Fibroblast of the conjunctiva (primary cell): ENCODE measurements around the gene ENTPD5.
"Not testable (repeated sequence)": the region's sequence is repeated elsewhere in the genome, so short reads cannot be mapped to it uniquely, and the experiment has no call there.

Experiments
- DNase-seq: peaks from one replicate; pipeline ENCODE4 v3.0.0-alpha.2; 2010; ENCODE audit warnings: low read depth

ENTPD5 gene

GRCh38 chr14:73944432-73945158, 74.5 kb downstream of the ENTPD5 start:
- DNase-seq, result no peak

DNA sequence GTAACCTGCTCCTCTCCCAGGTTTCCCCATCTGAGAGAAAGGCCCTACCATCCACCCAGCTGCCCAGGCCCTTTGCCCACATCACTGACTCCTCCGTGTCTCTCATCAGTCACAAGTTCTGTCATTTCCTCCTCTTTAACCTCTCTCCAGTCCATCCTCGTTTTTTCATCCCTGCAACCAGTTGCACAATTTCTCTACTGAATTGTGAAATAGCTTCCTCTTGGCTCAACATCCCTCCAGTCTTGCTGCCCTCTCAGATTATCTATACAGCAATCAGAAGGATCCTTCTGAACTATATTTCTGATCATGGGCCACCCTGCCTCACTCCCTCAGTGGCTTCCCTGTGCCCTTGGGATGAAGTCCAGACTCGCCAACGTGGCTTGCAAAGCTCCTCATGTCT, 76.0 kb downstream of the ENTPD5 start:
- peak; percentile 52 for DNase-seq

DNA sequence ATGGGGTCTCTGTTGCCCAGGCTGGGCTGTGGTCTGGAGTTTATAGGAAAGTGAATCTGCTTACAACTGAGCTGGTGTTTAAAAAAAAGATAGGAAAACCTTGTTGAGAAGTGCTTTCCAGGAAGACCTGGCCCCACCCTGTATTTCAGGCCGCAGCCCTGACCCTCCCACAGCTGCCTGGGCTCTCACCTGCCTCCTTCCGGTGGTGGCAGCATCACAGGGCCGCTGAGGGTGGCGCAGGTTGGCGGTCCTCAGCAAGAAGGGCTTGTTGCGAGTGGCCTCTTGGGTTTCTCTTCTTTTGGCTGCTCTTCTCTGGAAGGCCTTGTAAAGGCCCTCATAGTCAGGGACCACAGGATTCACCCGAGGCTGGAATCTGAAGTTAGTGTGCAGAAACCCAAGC, 76.9 kb downstream of the ENTPD5 start:
- no peak for DNase-seq

DNA sequence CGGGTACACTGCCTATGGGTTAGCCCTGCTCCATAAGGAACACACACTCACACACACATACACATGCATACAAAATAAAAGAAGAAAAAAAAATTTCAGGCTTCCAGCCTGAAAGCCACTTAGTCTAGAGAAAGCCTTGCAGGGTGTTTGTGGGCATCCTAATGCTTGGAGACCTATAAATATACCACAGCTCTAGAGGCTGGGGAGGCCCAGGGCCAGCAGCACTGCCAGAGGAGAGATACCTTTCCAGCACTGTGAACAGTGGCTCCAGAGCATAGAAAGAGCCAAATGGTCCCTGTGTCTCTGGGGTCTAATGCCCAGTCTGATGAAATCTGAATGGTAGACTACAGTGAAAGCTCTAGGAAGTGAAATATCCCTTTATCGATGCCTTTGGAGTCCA, 82.1 kb downstream of the ENTPD5 start:
- no peak for DNase-seq

GRCh38 chr14:73936548-73936947, 82.5 kb downstream of the ENTPD5 start:
- DNase-seq, result no peak

DNA sequence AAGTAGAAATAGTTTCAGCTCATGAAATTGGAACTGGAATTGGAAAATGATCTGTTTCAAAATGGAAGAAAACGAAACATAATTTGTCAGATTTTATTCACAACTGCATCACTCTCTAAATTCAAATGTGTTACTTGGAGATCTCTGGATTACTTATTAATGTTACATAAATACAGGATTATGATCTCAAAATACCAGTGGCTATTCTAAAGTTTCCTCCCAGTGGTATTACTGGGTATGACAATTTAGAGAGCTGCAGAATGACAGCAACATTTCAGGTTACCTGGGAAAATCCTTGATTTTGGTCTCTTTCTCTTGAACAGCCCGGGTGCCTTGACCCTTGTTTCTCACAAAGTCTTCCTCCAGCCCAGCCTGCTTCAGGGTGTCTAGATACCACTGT, 83.4 kb downstream of the ENTPD5 start:
- no peak for DNase-seq

DNA sequence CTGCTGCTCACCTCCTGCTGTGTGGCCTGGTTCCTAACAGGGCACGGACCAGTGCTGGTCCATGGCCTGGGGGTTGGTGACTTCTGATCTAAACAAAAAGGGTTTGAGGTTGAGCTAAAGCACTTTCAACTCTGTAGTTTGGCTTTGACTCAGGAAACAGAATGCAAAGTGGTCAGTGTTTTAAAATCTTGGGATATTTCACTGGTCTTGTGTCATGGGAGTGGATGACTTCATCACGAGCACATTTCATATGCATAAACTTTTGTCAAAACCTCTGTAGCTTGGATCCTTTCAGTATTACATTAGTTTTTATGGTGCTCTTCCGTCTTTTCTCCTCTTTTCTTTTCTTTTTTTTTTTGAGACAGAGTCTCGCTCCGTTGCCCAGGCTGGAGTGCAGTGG, 94.8 kb downstream of the ENTPD5 start:
- DNase-seq, result no peak

DNA sequence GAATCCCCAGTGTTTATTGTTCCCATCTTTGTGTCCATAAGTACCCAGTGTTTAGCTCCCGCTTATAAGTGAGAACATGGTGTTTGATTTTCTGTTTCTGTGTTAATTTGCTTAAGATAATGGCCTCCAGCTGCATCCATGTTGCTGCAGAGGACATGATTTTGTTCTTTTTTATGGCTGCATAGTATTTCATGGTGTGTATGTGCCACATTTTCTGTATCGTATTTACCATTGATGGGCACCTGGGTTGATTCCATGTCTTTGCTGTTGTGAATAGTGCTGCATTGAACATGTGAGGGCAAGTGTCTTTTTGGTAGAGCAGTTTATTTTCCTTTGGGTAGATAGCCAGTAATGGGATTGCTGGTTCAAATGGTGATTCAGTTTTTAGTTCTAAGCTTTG, 99.6 kb downstream of the ENTPD5 start:
- DNase-seq, result not testable (repeated sequence)

- DNase-seq, result no peak
Observed at GRCh38 chr14:73916324-73916723, 102.8 kb downstream of the ENTPD5 start.

- no peak for DNase-seq
Observed at GRCh38 chr14:73913256-73913655, 105.8 kb downstream of the ENTPD5 start.

GRCh38 chr14:73909681-73910080, 109.4 kb downstream of the ENTPD5 start:
- no peak for DNase-seq
